ENCODE results near the gene ARHGAP10.

GRCh38 chr4:147825451-147826287 lies 93.8 kb downstream of the ARHGAP10 start:
- TF ChIP-seq GATA2 (IDR thresholded peaks at IDR 0.05; ENCODE audit: low read depth, low read length) (no peak), GATA3 (IDR thresholded peaks at IDR 0.05; ENCODE audit: low read depth, low read length) (no peak)

Data from SH-SY5Y (cell line).